Sigmoid colon (tissue), 4 donors: ENCODE measurements around the gene LGALS13.

ENCODE experiments used
- POLR2AphosphoS5 ChIP-seq, 4 donors: sonication (generic); formaldehyde crosslinking; IDR thresholded peaks; one replicate each; pipeline ENCODE4 v1.6.1; 2017; ENCODE audit warnings: antibody characterized with exemption in 4 of 4
- TF ChIP-seq, protein P1 (sequence below), 4 experiments: fragments of 450-650 bp in 3 of 4; fragments of 200-600 bp in 1 of 4; IDR thresholded peaks; one replicate each; pipeline ENCODE4 v1.5.1; 2016 to 2019; ENCODE audit warnings: antibody characterized with exemption in 4 of 4, mild to moderate bottlenecking in 3 of 4, moderate library complexity in 2 of 4

DNA sequence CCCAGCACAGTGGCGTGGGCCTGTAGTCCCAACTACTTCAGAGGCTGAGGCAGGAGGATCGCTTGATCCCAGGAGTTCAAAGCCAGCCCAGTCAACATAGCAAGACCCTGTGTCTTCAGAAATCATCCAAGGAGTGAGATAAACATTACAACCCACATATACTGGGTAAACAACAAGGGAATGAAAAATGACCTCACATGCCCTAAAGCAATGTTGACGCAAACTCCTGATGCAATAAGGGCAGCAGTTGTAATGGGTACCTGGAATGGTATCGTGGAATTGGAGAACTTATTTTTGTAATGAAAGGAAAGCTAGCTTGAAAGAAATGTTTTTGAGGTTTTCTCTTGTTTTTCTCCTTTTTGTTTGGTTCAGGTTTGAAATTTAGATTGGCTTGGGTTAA, 28.9 kb downstream of the LGALS13 start:
- TF ChIP-seq, protein P1, sequence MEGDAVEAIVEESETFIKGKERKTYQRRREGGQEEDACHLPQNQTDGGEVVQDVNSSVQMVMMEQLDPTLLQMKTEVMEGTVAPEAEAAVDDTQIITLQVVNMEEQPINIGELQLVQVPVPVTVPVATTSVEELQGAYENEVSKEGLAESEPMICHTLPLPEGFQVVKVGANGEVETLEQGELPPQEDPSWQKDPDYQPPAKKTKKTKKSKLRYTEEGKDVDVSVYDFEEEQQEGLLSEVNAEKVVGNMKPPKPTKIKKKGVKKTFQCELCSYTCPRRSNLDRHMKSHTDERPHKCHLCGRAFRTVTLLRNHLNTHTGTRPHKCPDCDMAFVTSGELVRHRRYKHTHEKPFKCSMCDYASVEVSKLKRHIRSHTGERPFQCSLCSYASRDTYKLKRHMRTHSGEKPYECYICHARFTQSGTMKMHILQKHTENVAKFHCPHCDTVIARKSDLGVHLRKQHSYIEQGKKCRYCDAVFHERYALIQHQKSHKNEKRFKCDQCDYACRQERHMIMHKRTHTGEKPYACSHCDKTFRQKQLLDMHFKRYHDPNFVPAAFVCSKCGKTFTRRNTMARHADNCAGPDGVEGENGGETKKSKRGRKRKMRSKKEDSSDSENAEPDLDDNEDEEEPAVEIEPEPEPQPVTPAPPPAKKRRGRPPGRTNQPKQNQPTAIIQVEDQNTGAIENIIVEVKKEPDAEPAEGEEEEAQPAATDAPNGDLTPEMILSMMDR (IDR thresholded peaks at IDR 0.05), result no peak
- no peak for TF ChIP-seq POLR2AphosphoS5 (IDR thresholded peaks at IDR 0.05)
